Endodermal cell (in vitro differentiated cells): Measurements from ENCODE around the gene LRRC25. TPM values are rescaled to one million over a fixed set of nuclear protein-coding genes. Genes with fewer than 3 reads are reported as not detected.

Experiments used
- DNase-seq: peaks from one replicate; pipeline ENCODE4 v3.0.0-alpha.2; 2017
- H3K27ac ChIP-seq: 2 replicates; pipeline ENCODE4 v1.5.1; 2013; ENCODE audit warnings: mild to moderate bottlenecking, low read depth, low read length, moderate library complexity
- H3K27me3 ChIP-seq: 2 replicates; pipeline ENCODE4 v1.6.1; 2013; ENCODE audit warnings: mild to moderate bottlenecking, low read length, moderate library complexity; ENCODE audit not compliant: insufficient read depth, control insufficient read depth, poor library complexity, severe bottlenecking
- H3K36me3 ChIP-seq: 2 replicates; pipeline ENCODE4 v1.7.0; 2013; ENCODE audit warnings: mild to moderate bottlenecking, low read length, moderate library complexity; ENCODE audit not compliant: control insufficient read depth, insufficient read depth
- H3K4me1 ChIP-seq: one replicate; pipeline ENCODE4 v1.7.0; 2013; ENCODE audit warnings: low read length; ENCODE audit not compliant: control insufficient read depth, insufficient read depth
- H3K4me3 ChIP-seq: 2 replicates; pipeline ENCODE4 v1.5.1; 2013; ENCODE audit warnings: mild to moderate bottlenecking, low read length, moderate library complexity
- H3K9ac ChIP-seq: 2 replicates; pipeline ENCODE4 v1.6.1; 2013; ENCODE audit warnings: mild to moderate bottlenecking, low read length, moderate library complexity; ENCODE audit not compliant: poor library complexity, severe bottlenecking; ENCODE audit errors: extremely low read depth
- H3K9me3 ChIP-seq: 2 replicates; pipeline ENCODE4 v1.6.1; 2013; ENCODE audit warnings: mild to moderate bottlenecking, low read length, moderate library complexity; ENCODE audit not compliant: control insufficient read depth
- H3K27ac Mint-ChIP-seq: 2 replicates; pipeline ENCODE4 v1.8.0; 2020; ENCODE audit warnings: mixed read lengths
- H3K27me3 Mint-ChIP-seq: 2 replicates; pipeline ENCODE4 v1.8.0; 2021; ENCODE audit warnings: mild to moderate bottlenecking, mixed read lengths; ENCODE audit not compliant: insufficient read depth
- H3K36me3 Mint-ChIP-seq: 2 replicates; pipeline ENCODE4 v1.8.0; 2020; ENCODE audit warnings: low read depth, mixed read lengths
- H3K4me1 Mint-ChIP-seq: 2 replicates; pipeline ENCODE4 v1.8.0; 2020; ENCODE audit warnings: mixed read lengths
- H3K4me3 Mint-ChIP-seq: 2 replicates; pipeline ENCODE4 v1.8.0; 2020; ENCODE audit warnings: mild to moderate bottlenecking, moderate library complexity, mixed read lengths
- H3K9me3 Mint-ChIP-seq: 2 replicates; pipeline ENCODE4 v1.8.0; 2020; ENCODE audit warnings: mild to moderate bottlenecking, mixed read lengths
- CTCF ChIP-seq: fragments of 200-600 bp; sonication (generic); conservative IDR thresholded peaks from 2 replicates; pipeline ENCODE4 v1.5.0; 2021; ENCODE audit warnings: antibody characterized with exemption, mild to moderate bottlenecking
- WGBS, 2 experiments: methylation state at CpG; one replicate each; pipeline versions ENCODE4 v1.1.5 to v1.1.7; 2013; ENCODE audit warnings: missing lambda C conversion rate in 2 of 2, mixed read lengths in 1 of 2; ENCODE audit not compliant: insufficient coverage in 1 of 2, insufficient read length in 1 of 2; 5-methylcytosine and 5-hydroxymethylcytosine counted together
- total RNA-seq, 2 donors: library from RNA; stranded (reverse); fragmentation: NEBNext Ultra II Directional in 1 of 2; extraction: Animal tissue kit (Norgen Biotek cat#: 25700) in 1 of 2; gene quantifications; 2 replicates in 1 of 2; 3 replicates in 1 of 2; pipeline ENCODE4 v1.2.1, GENCODE V29; 2021

The LRRC25 gene
- total RNA-seq, 2 donors from 2014 or later = not detected

- peaks cover 11% of the 10 kb centered on the region for H3K4me1 Mint-ChIP-seq
- DNase-seq = peak; percentile 88
- H3K27me3 Mint-ChIP-seq = peaks cover 2% of the 10 kb centered on the region
- H3K9me3 Mint-ChIP-seq = no peaks in the 10 kb centered on the region
- H3K36me3 Mint-ChIP-seq = no peaks in the 10 kb centered on the region
- Histone ChIP-seq H3K4me1 (no peaks in the 10 kb centered on the region), H3K9ac (no peak overlapping the region), H3K36me3 (no peaks in the 10 kb centered on the region), H3K9me3 (no peaks in the 10 kb centered on the region), H3K4me3 (no peak overlapping the region), H3K27me3 (no peaks in the 10 kb centered on the region), H3K27ac (peak overlapping the region; percentile 100)
- WGBS, 2 experiments = 62 to 73% methylated on average over 3 to 8 of the region's 8 CpGs
- H3K4me3 Mint-ChIP-seq = no peak overlapping the region
- TF ChIP-seq CTCF = peak; percentile 53
- no peak overlapping the region for H3K27ac Mint-ChIP-seq
Observed at GRCh38 chr19:18346091-18346490, 51.3 kb downstream of the LRRC25 start.

- Histone ChIP-seq H3K27ac (peak overlapping the region; percentile 100), H3K27me3 (no peaks in the 10 kb centered on the region), H3K9ac (no peak overlapping the region), H3K4me3 (no peak overlapping the region), H3K9me3 (no peaks in the 10 kb centered on the region), H3K36me3 (no peaks in the 10 kb centered on the region), H3K4me1 (no peaks in the 10 kb centered on the region)
- DNase-seq = no peak
- H3K4me1 Mint-ChIP-seq = peaks cover 11% of the 10 kb centered on the region
- WGBS, 2 experiments = 87 to 92% methylated on average over 3 to 6 of the region's 6 CpGs
- peaks cover 2% of the 10 kb centered on the region for H3K27me3 Mint-ChIP-seq
- no peaks in the 10 kb centered on the region for H3K36me3 Mint-ChIP-seq
- TF ChIP-seq CTCF = no peak
- H3K4me3 Mint-ChIP-seq = no peak overlapping the region
- H3K9me3 Mint-ChIP-seq = no peaks in the 10 kb centered on the region
- no peak overlapping the region for H3K27ac Mint-ChIP-seq
Observed at GRCh38 chr19:18345296-18345695, 52.1 kb downstream of the LRRC25 start.

- Histone ChIP-seq H3K27me3 (no peaks in the 10 kb centered on the region), H3K4me3 (no peak overlapping the region), H3K9ac (no peak overlapping the region), H3K27ac (peak overlapping the region; percentile 100), H3K36me3 (no peaks in the 10 kb centered on the region), H3K4me1 (no peaks in the 10 kb centered on the region), H3K9me3 (no peaks in the 10 kb centered on the region)
- WGBS, 2 experiments = 28 to 73% methylated on average over 11 to 13 of the region's 13 CpGs
- Mint-ChIP-seq H3K9me3 (no peaks in the 10 kb centered on the region), H3K4me1 (peaks cover 11% of the 10 kb centered on the region), H3K27me3 (peaks cover 2% of the 10 kb centered on the region), H3K4me3 (no peak overlapping the region), H3K36me3 (no peaks in the 10 kb centered on the region), H3K27ac (no peak overlapping the region)
- no peak for TF ChIP-seq CTCF
- DNase-seq = no peak
Observed at GRCh38 chr19:18344582-18344950, 52.9 kb downstream of the LRRC25 start.
